Transverse colon (tissue), 3 donors: ENCODE data around the gene PRIM2.
"Not testable (repeated sequence)": the region's sequence is repeated elsewhere in the genome, so short reads cannot be mapped to it uniquely, and the experiment has no call there.

ENCODE experiments used
- EP300 ChIP-seq: sonication (generic); formaldehyde crosslinking; IDR thresholded peaks from one replicate; pipeline ENCODE4 v1.6.1; 2017; ENCODE audit warnings: antibody characterized with exemption, low read depth
- TF ChIP-seq, protein P1 (sequence below), 5 experiments: fragments of 200-600 bp in 3 of 5; fragments of 450-650 bp in 2 of 5; sonication (generic) in 3 of 5; IDR thresholded peaks; 1 replicate in 2 of 5; 2 replicates in 3 of 5; pipeline ENCODE4 v1.5.1; 2016 to 2017; ENCODE audit warnings: antibody characterized with exemption in 5 of 5, inconsistent platforms in 3 of 5, mild to moderate bottlenecking in 2 of 5, moderate library complexity in 1 of 5

DNA sequence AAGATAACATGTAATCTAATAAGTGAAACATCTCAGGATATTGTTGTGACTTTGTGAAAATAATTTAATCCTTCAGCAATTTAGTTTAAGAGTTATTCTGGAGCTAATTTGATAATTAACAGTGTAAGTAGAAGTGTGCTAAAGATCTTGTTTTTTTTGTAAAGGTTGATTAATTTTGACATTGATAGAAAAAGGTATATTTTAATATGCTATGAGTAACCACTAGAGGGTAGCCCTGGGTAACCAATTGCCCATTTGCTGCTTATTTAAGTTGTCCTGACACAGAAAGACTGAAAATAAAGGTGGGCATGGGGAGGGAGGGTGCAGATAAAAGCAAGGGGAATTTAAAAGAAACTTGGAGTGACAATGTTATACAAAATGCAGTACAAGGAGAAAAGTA, 262.1 kb downstream of the PRIM2 start:
- TF ChIP-seq, protein P1, sequence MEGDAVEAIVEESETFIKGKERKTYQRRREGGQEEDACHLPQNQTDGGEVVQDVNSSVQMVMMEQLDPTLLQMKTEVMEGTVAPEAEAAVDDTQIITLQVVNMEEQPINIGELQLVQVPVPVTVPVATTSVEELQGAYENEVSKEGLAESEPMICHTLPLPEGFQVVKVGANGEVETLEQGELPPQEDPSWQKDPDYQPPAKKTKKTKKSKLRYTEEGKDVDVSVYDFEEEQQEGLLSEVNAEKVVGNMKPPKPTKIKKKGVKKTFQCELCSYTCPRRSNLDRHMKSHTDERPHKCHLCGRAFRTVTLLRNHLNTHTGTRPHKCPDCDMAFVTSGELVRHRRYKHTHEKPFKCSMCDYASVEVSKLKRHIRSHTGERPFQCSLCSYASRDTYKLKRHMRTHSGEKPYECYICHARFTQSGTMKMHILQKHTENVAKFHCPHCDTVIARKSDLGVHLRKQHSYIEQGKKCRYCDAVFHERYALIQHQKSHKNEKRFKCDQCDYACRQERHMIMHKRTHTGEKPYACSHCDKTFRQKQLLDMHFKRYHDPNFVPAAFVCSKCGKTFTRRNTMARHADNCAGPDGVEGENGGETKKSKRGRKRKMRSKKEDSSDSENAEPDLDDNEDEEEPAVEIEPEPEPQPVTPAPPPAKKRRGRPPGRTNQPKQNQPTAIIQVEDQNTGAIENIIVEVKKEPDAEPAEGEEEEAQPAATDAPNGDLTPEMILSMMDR (IDR thresholded peaks at IDR 0.05) = peak in 1 of 5 experiments; percentile 6
- not testable (repeated sequence) for TF ChIP-seq EP300
